Tibial nerve (tissue), 3 donors: ENCODE results near the gene BICD1.

ENCODE experiments used
- CTCF ChIP-seq, 5 experiments: fragments of 200-600 bp in 3 of 5; fragments of 450-650 bp in 2 of 5; sonication (generic) in 3 of 5; IDR thresholded peaks; one replicate each; pipeline ENCODE4 v1.5.1; 2016 to 2019; ENCODE audit warnings: antibody characterized with exemption in 5 of 5, mild to moderate bottlenecking in 3 of 5, moderate library complexity in 2 of 5
- POLR2A ChIP-seq, 2 donors: fragments of 450-650 bp; IDR thresholded peaks; one replicate each; pipeline ENCODE4 v1.6.1; 2017; ENCODE audit warnings: antibody characterized with exemption in 2 of 2, mild to moderate bottlenecking in 2 of 2, moderate library complexity in 2 of 2

DNA sequence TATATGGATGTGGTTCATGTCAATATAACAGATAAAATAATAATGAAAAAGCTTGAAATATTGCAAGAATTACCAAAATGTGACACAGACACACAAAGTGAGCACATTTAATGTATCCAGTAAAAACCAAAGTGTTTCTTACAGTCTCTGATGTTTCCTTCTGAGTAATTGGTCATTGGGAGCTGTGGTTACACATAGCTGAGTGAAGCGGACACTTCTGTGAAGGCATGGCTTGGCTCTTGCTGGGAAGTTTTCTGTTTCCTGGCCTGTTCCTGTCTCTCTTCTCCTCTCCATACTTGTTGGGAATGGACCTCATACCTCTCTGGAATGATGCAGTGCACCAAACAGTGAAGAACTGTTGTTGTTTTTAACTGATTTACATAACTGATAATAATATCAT, 117.3 kb downstream of the BICD1 start:
- no peak for TF ChIP-seq POLR2A (IDR thresholded peaks at IDR 0.05)
- TF ChIP-seq CTCF (IDR thresholded peaks at IDR 0.05): no peak
